Left cardiac atrium (tissue), 4 donors: ENCODE data around the gene CHTF18. TPM values are rescaled to one million over a fixed set of nuclear protein-coding genes. Genes with fewer than 3 reads are reported as not detected.

Experiments
- ATAC-seq, 2 donors: fragments of 200-7000 bp; cut with Tn5 transposase; one replicate each; pipeline ENCODE4 v1.9.1; 2020; ENCODE audit warnings: mild to moderate bottlenecking in 2 of 2, moderate library complexity in 2 of 2
- DNase-seq: peaks from one replicate; pipeline ENCODE4 v3.0.0-alpha.2; 2020
- intact Hi-C, 2 donors: fragments of 100-400 bp; cut with DNase I; formaldehyde crosslinking; loops; one replicate each; pipeline versions ENCODE4 v1.14.1 to v1.15.1; 2022 to 2023
- total RNA-seq, 2 donors: library from RNA; stranded (reverse); fragmentation: NEBNext Ultra II Directional; extraction: Animal tissue kit (Norgen Biotek cat#: 25700); gene quantifications; one replicate each; pipeline ENCODE4 v1.2.1, GENCODE V29; 2021
- donor health status: DM: no; HTN: yes; CAD: no.
- donor health status: DM: no; HTN: yes; CAD: no; lungs with severe emphysema.
- donor health status: DM: yes; HTN: yes; CAD: no.
- donor health status: Dilated cardiomyopathy.

The CHTF18 gene
- total RNA-seq, 2 donors from 2014 or later, result 4.7 to 8.8 TPM

DNA sequence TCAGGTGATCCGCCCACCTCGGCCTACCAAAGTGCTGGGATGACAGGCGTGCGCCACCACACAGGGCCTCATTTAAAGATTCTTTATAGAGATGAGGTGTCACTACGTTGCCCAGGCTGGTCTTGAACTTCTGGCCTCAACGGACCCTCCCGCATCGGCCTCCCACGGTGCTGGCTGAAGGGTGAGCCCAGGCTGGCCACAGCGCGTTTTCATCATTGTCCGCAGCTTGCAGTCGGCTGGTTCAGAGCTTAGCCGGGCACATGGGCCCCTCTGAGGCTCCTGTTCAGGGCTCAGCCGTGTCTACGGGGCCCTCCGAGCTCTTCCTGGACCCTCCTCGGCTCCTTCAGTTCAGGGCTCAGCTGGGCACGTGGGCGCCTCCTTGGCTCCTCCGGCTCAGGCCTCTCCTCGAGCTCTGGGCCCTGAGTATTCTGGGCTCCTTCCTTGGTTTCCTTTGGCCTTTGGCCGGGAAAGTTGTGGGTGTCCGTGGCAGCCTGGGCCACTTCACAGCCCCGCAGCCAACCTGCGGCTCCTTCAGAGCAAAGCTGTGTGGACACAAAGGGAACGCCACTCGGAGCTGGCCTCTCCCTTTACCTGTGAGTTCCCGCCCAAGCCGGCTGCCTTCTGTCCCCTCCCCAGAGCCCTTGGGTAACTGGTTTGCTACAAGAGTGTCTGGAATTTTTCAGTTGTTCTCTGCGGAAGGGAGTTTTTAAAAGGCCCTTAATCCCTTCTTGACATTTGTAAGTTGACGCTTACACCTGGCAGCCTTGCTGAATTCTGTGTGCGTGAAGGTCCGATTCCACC lies 29.1 kb upstream of the CHTF18 start:
- intact Hi-C loops, result no loop called here
- DNase-seq (no peak), ATAC-seq (no peak)

GRCh38 chr16:760065-760464 lies 28.4 kb upstream of the CHTF18 start:
- ATAC-seq, result peak; percentile 28 to 64
- no peak for DNase-seq

DNA sequence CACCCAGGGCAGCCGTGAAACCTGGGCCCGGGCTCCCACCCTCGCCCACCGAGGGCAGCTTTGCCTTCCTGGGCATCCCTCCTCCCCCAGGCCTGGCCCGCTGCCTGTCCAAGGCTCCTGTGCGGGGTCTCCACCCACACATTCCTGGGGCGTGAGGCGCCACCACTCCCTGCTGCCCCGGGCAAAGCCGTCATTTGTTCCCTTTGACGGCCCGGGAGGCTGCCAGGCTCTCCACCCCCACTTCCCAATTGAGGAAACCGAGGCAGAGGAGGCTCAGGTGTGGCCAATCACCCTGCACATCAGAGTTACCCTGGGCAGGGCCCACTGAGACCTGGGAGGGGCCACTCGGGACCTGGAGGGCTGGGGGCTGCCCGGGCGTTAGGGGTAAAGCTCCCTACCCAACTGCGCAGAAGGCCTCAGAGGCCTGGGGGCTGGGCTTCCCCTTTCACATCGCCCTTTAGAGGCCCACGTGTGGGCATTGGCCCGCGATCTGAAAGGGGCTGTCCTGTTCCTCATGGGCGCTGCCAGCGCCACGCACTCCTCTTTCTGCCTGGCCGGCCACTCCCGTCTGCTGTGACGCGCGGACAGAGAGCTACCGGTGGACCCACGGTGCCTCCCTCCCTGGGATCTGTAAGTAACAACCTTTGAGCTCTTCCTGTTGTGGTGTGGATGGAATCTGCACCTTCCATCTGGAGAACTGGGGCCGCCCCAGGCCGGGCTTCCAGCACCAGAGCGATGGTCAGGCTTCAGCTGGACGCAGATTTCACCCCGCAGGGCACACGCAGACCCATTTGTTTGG lies 27.7 kb upstream of the CHTF18 start, which contains the start of gene MSLN:
TSS of gene MSLN (plus strand) at position 190 of the 799 bp plus-strand sequence. CDS start 1,947 bp downstream, outside the sequence.
- DNase-seq (peak; percentile 46), ATAC-seq (peak; percentile 49 to 86)
- intact Hi-C loops, result no loop called here

More at GRCh38 chr16:760065-760464, 28.4 kb upstream of the CHTF18 start:
- intact Hi-C loops, result no loop called here

GRCh38 chr16:761625-762513 lies 26.6 kb upstream of the CHTF18 start:
- ATAC-seq (no peak), DNase-seq (no peak)
- intact Hi-C loops, result no loop called here

GRCh38 chr16:762595-763268 lies 25.7 kb upstream of the CHTF18 start:
- ATAC-seq (no peak), DNase-seq (no peak)
- intact Hi-C loops, result no loop called here

DNA sequence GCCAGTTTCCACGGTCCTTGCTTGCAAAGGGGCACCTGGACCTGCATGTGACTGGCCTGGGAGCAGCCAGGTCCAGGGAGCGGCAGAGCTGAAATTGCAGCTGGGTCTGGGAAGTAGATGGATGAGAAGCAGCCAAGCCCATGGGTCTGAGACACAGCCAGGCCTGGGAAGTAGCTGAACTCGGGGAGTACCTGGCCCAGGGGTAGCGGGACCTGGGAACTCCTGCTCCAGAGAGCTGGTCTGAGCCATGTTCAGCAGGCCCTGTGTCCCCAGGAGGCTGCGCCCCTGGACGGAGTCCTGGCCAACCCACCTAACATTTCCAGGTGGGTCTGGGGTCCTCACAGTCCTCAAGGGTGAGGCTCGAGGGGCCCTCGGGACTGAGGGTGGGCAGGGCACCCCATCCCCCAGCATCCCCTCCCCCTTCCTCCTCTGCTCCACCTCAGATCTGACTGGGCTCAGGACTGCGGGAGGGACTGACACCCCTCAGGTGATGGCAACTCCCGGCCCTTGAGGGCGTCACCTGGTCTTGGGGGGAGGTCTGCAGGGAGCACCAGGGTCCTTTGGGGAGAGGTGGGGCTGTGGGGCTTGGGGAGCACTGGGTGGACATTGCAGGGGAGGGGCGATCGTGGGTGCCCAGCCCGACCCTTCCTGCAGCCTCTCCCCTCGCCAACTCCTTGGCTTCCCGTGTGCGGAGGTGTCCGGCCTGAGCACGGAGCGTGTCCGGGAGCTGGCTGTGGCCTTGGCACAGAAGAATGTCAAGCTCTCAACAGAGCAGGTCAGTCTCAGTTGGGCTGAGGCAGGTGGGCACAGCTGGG lies 24.8 kb upstream of the CHTF18 start:
- no peak for ATAC-seq
- intact Hi-C loops, result no loop called here
- DNase-seq, result no peak

GRCh38 chr16:764184-764750 lies 24.2 kb upstream of the CHTF18 start:
- DNase-seq (no peak), ATAC-seq (no peak)
- intact Hi-C loops, result no loop called here

GRCh38 chr16:764848-765487 lies 23.5 kb upstream of the CHTF18 start:
- intact Hi-C loops, result no loop called here
- DNase-seq, result no peak
- ATAC-seq, result no peak

DNA sequence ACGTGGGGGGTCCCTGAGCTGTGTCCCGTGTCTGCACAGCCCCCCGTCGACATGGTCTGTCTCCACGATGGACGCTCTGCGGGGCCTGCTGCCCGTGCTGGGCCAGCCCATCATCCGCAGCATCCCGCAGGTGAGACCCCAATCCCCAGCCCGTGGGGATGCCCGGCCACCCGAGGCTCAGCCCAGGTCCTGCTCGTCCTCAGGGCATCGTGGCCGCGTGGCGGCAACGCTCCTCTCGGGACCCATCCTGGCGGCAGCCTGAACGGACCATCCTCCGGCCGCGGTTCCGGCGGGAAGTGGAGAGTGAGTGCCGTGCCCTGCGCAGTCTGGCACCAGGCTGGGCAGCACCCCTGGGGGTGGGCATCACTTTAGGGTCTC lies 22.9 kb upstream of the CHTF18 start:
- DNase-seq (no peak), ATAC-seq (no peak)
- intact Hi-C loops, result no loop called here

- no peak for DNase-seq
- intact Hi-C loops, result no loop called here
- no peak for ATAC-seq
Observed at GRCh38 chr16:766008-766819, 22.2 kb upstream of the CHTF18 start.

DNA sequence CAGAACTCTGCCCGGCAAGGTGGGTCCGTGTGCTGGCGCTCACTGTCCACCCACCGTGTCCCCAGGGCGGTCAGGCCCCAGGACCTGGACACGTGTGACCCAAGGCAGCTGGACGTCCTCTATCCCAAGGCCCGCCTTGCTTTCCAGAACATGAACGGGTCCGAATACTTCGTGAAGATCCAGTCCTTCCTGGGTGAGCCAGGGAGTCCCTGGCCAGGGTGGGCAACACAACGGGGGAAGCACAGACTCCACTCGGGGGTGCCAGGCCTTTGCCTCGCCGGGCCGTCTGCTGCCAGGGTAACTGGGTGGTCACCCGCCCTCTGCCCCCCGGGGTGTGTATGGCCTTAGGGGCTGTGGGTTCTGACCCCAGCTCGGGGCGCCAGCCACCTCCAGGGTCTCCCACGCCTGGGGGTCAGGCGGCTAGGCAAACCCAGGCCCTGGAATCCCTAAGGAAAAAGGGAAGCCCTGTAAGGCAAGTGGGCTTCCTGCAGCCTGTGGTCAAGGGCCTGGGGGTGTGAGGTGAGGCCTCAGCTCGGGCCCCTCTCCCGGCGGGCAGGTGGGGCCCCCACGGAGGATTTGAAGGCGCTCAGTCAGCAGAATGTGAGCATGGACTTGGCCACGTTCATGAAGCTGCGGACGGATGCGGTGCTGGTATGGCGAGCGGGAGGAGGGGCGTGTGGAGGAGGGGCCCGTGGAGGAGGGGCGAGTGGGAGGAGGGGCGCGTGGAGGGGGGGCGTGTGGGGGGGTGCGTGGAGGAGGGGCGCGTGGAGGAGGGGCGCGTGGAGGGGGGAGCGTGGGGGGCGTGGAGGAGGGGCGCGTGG lies 21.4 kb upstream of the CHTF18 start:
- intact Hi-C loops, result no loop called here
- ATAC-seq (no peak), DNase-seq (no peak)

- ATAC-seq, result no peak
- no peak for DNase-seq
- intact Hi-C loops, result no loop called here
Observed at GRCh38 chr16:767743-768235, 20.6 kb upstream of the CHTF18 start.

DNA sequence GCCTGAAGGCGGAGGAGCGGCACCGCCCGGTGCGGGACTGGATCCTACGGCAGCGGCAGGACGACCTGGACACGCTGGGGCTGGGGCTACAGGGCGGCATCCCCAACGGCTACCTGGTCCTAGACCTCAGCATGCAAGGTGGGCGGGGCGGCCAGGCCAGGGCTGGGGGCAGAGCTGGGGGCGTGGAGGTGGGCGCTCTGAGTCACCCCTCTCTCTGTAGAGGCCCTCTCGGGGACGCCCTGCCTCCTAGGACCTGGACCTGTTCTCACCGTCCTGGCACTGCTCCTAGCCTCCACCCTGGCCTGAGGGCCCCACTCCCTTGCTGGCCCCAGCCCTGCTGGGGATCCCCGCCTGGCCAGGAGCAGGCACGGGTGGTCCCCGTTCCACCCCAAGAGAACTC lies 20.0 kb upstream of the CHTF18 start:
- no peak for DNase-seq
- no peak for ATAC-seq
- intact Hi-C loops, result no loop called here

GRCh38 chr16:769184-769784 lies 19.1 kb upstream of the CHTF18 start:
- ATAC-seq, result peak in 1 of 2 donors; percentile 15
- no peak for DNase-seq
- intact Hi-C loops, result no loop called here

DNA sequence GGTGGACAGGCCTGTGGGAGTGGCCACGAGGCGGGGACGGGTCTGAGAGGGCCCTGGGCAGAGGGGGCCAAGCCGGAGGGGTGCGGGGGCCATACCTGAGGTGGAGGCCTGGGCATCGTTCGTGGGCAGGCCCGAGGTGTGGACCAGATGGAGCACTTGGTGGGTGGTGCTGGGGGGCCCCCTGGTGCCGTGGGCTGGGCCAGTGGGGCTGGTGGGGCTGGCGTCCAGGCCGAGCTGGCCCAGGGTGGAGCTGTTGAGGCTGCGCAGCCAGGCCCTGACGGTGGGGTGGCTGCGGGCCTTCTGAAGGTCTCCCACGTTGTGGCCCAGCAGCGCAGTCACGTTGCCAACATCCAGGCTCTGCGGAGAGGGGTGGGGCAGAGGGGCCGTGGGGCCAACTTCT lies 18.5 kb upstream of the CHTF18 start:
- ATAC-seq, result peak in 1 of 2 donors; percentile 6
- intact Hi-C loops, result no loop called here
- no peak for DNase-seq
